HCT116 (cell line): ENCODE measurements around the gene GRHPR. TPM values are rescaled to one million over a fixed set of nuclear protein-coding genes. Genes with fewer than 3 reads are reported as not detected.

Experiments used
- ATAC-seq: fragments of 200-7000 bp; cut with Tn5 transposase; 2 replicates; pipeline ENCODE4 v1.9.1; 2020; ENCODE audit warnings: mild to moderate bottlenecking, moderate library complexity
- BruUV-seq: library from RNA; stranded (reverse); fragments of 400-500 nt; replicated peaks from 2 replicates; lab custom pipeline; 2021; lab: Mats Ljungman, UMichigan
- CTCF ChIA-PET: fragments of 300-600 bp; sonication (Branson Sonifier 250); formaldehyde crosslinking; loops from one replicate; lab custom pipeline; 2021; ENCODE audit warnings: antibody characterized with exemption; lab: Charles Lee
- POLR2A ChIA-PET: fragments of 300-600, 350-600 bp; sonication (Branson Sonifier 250); formaldehyde crosslinking; loops from one replicate; lab custom pipeline; 2021; ENCODE audit warnings: antibody characterized with exemption; lab: Charles Lee
- RAD21 ChIA-PET, 2 experiments: fragments of 300-600 bp; sonication (Branson Sonifier 250); formaldehyde crosslinking; loops; one replicate each; lab custom pipeline; 2023; ENCODE audit warnings: low total read pairs in 2 of 2; ENCODE audit not compliant: uncharacterized antibody in 2 of 2, unreplicated experiment in 2 of 2, low non-redundant PET in 1 of 2; lab: Charles Lee
- DNase-seq: peaks from one replicate; pipeline ENCODE4 v3.0.0-alpha.2; 2010; ENCODE audit warnings: low read depth, low spot score
- H2AFZ ChIP-seq: fragments of 200-600 bp; shearing (Covaris generic), sonication (generic); 2 replicates; pipeline ENCODE4 v1.6.1; 2017; ENCODE audit warnings: low read depth, mixed run types, mixed read lengths, antibody characterized with exemption, low read length; ENCODE audit not compliant: poor library complexity, severe bottlenecking
- H3K27ac ChIP-seq: 2 replicates; pipeline ENCODE4 v1.5.1; 2012; ENCODE audit warnings: low read depth, low read length
- H3K27me3 ChIP-seq: fragments of 200-600 bp; sonication (generic); 2 replicates; pipeline ENCODE4 v1.6.1; 2016; ENCODE audit warnings: mixed run types, low read length, mixed read lengths; ENCODE audit not compliant: insufficient read depth
- H3K36me3 ChIP-seq, 2 experiments: fragments of 200-500 bp in 1 of 2; fragments of 200-600 bp in 1 of 2; sonication (Bioruptor generic) in 1 of 2; sonication (generic) in 1 of 2; 2 replicates each; pipeline versions ENCODE4 v1.5.1 to v1.6.1; 2014 to 2016; ENCODE audit warnings: low read length in 2 of 2, inconsistent platforms in 1 of 2, mixed read lengths in 1 of 2, mixed run types in 1 of 2; ENCODE audit not compliant: insufficient read depth in 2 of 2, control insufficient read depth in 1 of 2
- H3K4me1 ChIP-seq, 2 experiments: fragments of 200-600 bp in 1 of 2; sonication (generic) in 1 of 2; 2 replicates each; pipeline versions ENCODE4 v1.5.1 to v1.6.1; 2012 to 2017; ENCODE audit warnings: low read length in 2 of 2, inconsistent platforms in 1 of 2, mild to moderate bottlenecking in 1 of 2, mixed read lengths in 1 of 2, mixed run types in 1 of 2, moderate library complexity in 1 of 2; ENCODE audit not compliant: insufficient read depth in 2 of 2, control insufficient read depth in 1 of 2
- H3K4me2 ChIP-seq: fragments of 200-600 bp; sonication (generic); 2 replicates; pipeline ENCODE4 v1.6.1; 2017; ENCODE audit warnings: mixed run types, low read length, mixed read lengths
- H3K4me3 ChIP-seq, 2 experiments: fragments of 200-600 bp in 1 of 2; sonication (generic) in 1 of 2; replicated peaks in 1 of 2; 2 replicates each; pipeline ENCODE4 v1.5.1; 2011 to 2016; ENCODE audit warnings: low read length in 2 of 2, control low read depth in 1 of 2, low read depth in 1 of 2, mild to moderate bottlenecking in 1 of 2, mixed read lengths in 1 of 2, mixed run types in 1 of 2
- H3K79me2 ChIP-seq: fragments of 200-600 bp; sonication (generic); 2 replicates; pipeline ENCODE4 v1.6.1; 2017; ENCODE audit warnings: mild to moderate bottlenecking, mixed run types, low read length, moderate library complexity, mixed read lengths; ENCODE audit not compliant: insufficient read depth
- H3K9ac ChIP-seq: fragments of 200-600 bp; sonication (generic); 2 replicates; pipeline ENCODE4 v1.6.1; 2016; ENCODE audit warnings: low read length, mixed read lengths
- H3K9me2 ChIP-seq: fragments of 200-600 bp; sonication (generic), shearing (Covaris generic); 2 replicates; pipeline ENCODE4 v1.6.1; 2017; ENCODE audit warnings: mixed run types, mild to moderate bottlenecking, moderate library complexity; ENCODE audit not compliant: insufficient read depth
- H3K9me3 ChIP-seq, 2 experiments: fragments of 200-500 bp in 1 of 2; fragments of 200-600 bp in 1 of 2; sonication (Bioruptor generic) in 1 of 2; sonication (generic) in 1 of 2; 2 replicates each; pipeline ENCODE4 v1.6.1; 2014 to 2017; ENCODE audit warnings: low read length in 2 of 2, mixed read lengths in 2 of 2, inconsistent platforms in 1 of 2, low read depth in 1 of 2, mild to moderate bottlenecking in 1 of 2, mixed run types in 1 of 2, moderate library complexity in 1 of 2; ENCODE audit not compliant: control insufficient read depth in 1 of 2, insufficient read depth in 1 of 2
- H4K20me1 ChIP-seq: fragments of 200-600 bp; sonication (generic), shearing (Covaris generic); 2 replicates; pipeline ENCODE4 v1.6.1; 2017; ENCODE audit warnings: mixed run types, mild to moderate bottlenecking, moderate library complexity; ENCODE audit not compliant: insufficient read depth
- CBX3 ChIP-seq: IDR thresholded peaks from 2 replicates; pipeline ENCODE4 v1.6.1; 2012; ENCODE audit warnings: low read depth
- CEBPB ChIP-seq: IDR thresholded peaks from 2 replicates; pipeline ENCODE4 v1.6.1; 2012; ENCODE audit warnings: low read depth
- EGR1 ChIP-seq: IDR thresholded peaks from 2 replicates; pipeline ENCODE4 v1.6.1; 2012; ENCODE audit warnings: low read depth
- ELF1 ChIP-seq: IDR thresholded peaks from 2 replicates; pipeline ENCODE4 v1.6.1; 2012; ENCODE audit warnings: low read depth, borderline replicate concordance
- EZH2 ChIP-seq: fragments of 200-600 bp; sonication (generic); IDR thresholded peaks from 2 replicates; pipeline ENCODE4 v1.6.1; 2017; ENCODE audit warnings: antibody characterized with exemption, mixed run types
- EZH2phosphoT487 ChIP-seq: fragments of 200-600 bp; IDR thresholded peaks from 2 replicates; pipeline ENCODE4 v1.6.1; 2018; ENCODE audit warnings: antibody characterized with exemption, borderline replicate concordance
- JUND ChIP-seq: IDR thresholded peaks from 2 replicates; pipeline ENCODE4 v1.6.1; 2012
- POLR2A ChIP-seq: IDR thresholded peaks from 2 replicates; pipeline ENCODE4 v1.7.0; 2011; ENCODE audit warnings: borderline replicate concordance; ENCODE audit not compliant: insufficient read depth, insufficient read length; ENCODE audit errors: extremely low read depth
- POLR2AphosphoS5 ChIP-seq: IDR thresholded peaks from 2 replicates; pipeline ENCODE4 v1.6.1; 2011; ENCODE audit warnings: mild to moderate bottlenecking, low read depth, low read length, moderate library complexity
- RAD21 ChIP-seq: IDR thresholded peaks from 2 replicates; pipeline ENCODE4 v1.6.1; 2012; ENCODE audit warnings: low read depth, mild to moderate bottlenecking
- SP1 ChIP-seq: IDR thresholded peaks from 2 replicates; pipeline ENCODE4 v1.6.1; 2012; ENCODE audit warnings: low read depth
- SRF ChIP-seq: IDR thresholded peaks from 2 replicates; pipeline ENCODE4 v1.6.1; 2012; ENCODE audit warnings: low read depth
- TCF7L2 ChIP-seq: IDR thresholded peaks from 2 replicates; pipeline ENCODE4 v1.7.0; 2011; ENCODE audit warnings: borderline replicate concordance, inconsistent platforms; ENCODE audit not compliant: insufficient read depth, insufficient read length; ENCODE audit errors: extremely low read depth
- YY1 ChIP-seq: IDR thresholded peaks from 2 replicates; pipeline ENCODE4 v1.6.1; 2011; ENCODE audit warnings: low read length, low read depth, moderate library complexity, mild to moderate bottlenecking; ENCODE audit not compliant: insufficient replicate concordance; ENCODE audit errors: extremely low read depth
- ZNF274 ChIP-seq: fragments of 200-500 bp; sonication (Bioruptor generic); IDR thresholded peaks from 2 replicates; pipeline ENCODE4 v1.6.1; 2014; ENCODE audit warnings: mild to moderate bottlenecking, low read depth, low read length, inconsistent platforms
- intact Hi-C: fragments of 100-400 bp; cut with micrococcal nuclease; formaldehyde crosslinking; loops from 2 replicates; pipeline ENCODE4 v1.10.0; 2022
- total RNA-seq: library from RNA; stranded (reverse); gene quantifications from one replicate; pipeline ENCODE4 v1.2.1, GENCODE V29; 2021; ENCODE audit not compliant: unreplicated experiment
- TF ChIP-seq, protein P1 (sequence below): IDR thresholded peaks from 2 replicates; pipeline ENCODE4 v1.6.1; 2012; ENCODE audit warnings: low read depth
- TF ChIP-seq, protein P2 (sequence below): IDR thresholded peaks from 2 replicates; pipeline ENCODE4 v1.6.1; 2011; ENCODE audit warnings: mild to moderate bottlenecking, low read length, moderate library complexity; ENCODE audit not compliant: insufficient replicate concordance; ENCODE audit errors: extremely low read depth
- TF ChIP-seq, protein P3 (sequence below), 3 experiments: fragments of 200-600 bp in 1 of 3; sonication (generic) in 1 of 3; IDR thresholded peaks in 2 of 3; conservative IDR thresholded peaks in 1 of 3; 2 replicates each; pipeline ENCODE4 v1.5.1; 2012 to 2017; ENCODE audit warnings: low read depth in 2 of 3, low read length in 2 of 3, antibody characterized with exemption in 1 of 3, borderline replicate concordance in 1 of 3, control low read depth in 1 of 3, mild to moderate bottlenecking in 1 of 3, mixed read lengths in 1 of 3, mixed run types in 1 of 3, moderate library complexity in 1 of 3; ENCODE audit not compliant: insufficient read depth in 1 of 3
- TF ChIP-seq, protein P4 (sequence below): IDR thresholded peaks from 2 replicates; pipeline ENCODE4 v1.6.1; 2012

The GRHPR gene
- total RNA-seq, 1 experiment from 2014 or later, result 106 TPM

DNA sequence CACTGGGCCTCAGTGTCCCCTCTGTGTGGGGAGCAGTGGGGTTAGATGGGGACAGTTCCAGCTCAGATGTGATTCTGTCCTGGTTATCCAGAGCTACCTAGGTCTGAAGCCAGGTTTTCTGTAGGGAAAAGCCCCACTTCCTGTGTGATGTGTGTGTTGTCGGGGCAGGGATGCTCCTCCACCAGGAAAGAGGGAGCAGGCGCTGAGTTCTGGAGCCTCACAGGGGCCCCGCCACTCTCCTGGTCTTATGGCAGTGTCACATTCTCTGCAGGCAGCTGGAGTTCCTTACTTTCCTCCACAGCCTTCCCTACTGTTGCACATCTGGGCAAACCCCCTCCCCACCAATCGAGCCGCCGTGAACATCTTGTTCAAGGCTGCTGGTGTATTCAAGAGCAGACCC is 39.1 kb upstream of the GRHPR start:
- intact Hi-C loops, result no loop called here
- no TSS peak for BruUV-seq
- Histone ChIP-seq H3K36me3 (no peaks in the 10 kb centered on the region), H3K4me1 (peaks cover 0 to 5% of the 10 kb centered on the region in 2 experiments; a peak in 1 of 4 replicates), H3K27ac (no peak overlapping the region), H3K9me2 (no peaks in the 10 kb centered on the region), H4K20me1 (no peaks in the 10 kb centered on the region), H3K9ac (no peak overlapping the region), H3K4me3 (no peak overlapping the region), H3K4me2 (no peak overlapping the region), H2AFZ (no peak overlapping the region), H3K79me2 (no peaks in the 10 kb centered on the region), H3K9me3 (no peaks in the 10 kb centered on the region; a peak in 1 of 4 replicates), H3K27me3 (no peaks in the 10 kb centered on the region)
- no peak for DNase-seq
- ChIA-PET CTCF (no interaction called here), POLR2A (no interaction called here), RAD21 (no interaction called here)
- TF ChIP-seq JUND (no peak), EGR1 (no peak), YY1 (no peak), SRF (no peak), ZNF274 (no peak), POLR2AphosphoS5 (no peak), CBX3 (no peak), CEBPB (no peak), RAD21 (no peak), POLR2A (no peak), EZH2phosphoT487 (no peak), TCF7L2 (no peak), SP1 (no peak), ELF1 (no peak), EZH2 (no peak)
- TF ChIP-seq, protein P1, sequence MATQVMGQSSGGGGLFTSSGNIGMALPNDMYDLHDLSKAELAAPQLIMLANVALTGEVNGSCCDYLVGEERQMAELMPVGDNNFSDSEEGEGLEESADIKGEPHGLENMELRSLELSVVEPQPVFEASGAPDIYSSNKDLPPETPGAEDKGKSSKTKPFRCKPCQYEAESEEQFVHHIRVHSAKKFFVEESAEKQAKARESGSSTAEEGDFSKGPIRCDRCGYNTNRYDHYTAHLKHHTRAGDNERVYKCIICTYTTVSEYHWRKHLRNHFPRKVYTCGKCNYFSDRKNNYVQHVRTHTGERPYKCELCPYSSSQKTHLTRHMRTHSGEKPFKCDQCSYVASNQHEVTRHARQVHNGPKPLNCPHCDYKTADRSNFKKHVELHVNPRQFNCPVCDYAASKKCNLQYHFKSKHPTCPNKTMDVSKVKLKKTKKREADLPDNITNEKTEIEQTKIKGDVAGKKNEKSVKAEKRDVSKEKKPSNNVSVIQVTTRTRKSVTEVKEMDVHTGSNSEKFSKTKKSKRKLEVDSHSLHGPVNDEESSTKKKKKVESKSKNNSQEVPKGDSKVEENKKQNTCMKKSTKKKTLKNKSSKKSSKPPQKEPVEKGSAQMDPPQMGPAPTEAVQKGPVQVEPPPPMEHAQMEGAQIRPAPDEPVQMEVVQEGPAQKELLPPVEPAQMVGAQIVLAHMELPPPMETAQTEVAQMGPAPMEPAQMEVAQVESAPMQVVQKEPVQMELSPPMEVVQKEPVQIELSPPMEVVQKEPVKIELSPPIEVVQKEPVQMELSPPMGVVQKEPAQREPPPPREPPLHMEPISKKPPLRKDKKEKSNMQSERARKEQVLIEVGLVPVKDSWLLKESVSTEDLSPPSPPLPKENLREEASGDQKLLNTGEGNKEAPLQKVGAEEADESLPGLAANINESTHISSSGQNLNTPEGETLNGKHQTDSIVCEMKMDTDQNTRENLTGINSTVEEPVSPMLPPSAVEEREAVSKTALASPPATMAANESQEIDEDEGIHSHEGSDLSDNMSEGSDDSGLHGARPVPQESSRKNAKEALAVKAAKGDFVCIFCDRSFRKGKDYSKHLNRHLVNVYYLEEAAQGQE, result no peak
- TF ChIP-seq, protein P2, sequence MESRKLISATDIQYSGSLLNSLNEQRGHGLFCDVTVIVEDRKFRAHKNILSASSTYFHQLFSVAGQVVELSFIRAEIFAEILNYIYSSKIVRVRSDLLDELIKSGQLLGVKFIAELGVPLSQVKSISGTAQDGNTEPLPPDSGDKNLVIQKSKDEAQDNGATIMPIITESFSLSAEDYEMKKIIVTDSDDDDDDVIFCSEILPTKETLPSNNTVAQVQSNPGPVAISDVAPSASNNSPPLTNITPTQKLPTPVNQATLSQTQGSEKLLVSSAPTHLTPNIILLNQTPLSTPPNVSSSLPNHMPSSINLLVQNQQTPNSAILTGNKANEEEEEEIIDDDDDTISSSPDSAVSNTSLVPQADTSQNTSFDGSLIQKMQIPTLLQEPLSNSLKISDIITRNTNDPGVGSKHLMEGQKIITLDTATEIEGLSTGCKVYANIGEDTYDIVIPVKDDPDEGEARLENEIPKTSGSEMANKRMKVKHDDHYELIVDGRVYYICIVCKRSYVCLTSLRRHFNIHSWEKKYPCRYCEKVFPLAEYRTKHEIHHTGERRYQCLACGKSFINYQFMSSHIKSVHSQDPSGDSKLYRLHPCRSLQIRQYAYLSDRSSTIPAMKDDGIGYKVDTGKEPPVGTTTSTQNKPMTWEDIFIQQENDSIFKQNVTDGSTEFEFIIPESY, result no peak
- TF ChIP-seq, protein P3, sequence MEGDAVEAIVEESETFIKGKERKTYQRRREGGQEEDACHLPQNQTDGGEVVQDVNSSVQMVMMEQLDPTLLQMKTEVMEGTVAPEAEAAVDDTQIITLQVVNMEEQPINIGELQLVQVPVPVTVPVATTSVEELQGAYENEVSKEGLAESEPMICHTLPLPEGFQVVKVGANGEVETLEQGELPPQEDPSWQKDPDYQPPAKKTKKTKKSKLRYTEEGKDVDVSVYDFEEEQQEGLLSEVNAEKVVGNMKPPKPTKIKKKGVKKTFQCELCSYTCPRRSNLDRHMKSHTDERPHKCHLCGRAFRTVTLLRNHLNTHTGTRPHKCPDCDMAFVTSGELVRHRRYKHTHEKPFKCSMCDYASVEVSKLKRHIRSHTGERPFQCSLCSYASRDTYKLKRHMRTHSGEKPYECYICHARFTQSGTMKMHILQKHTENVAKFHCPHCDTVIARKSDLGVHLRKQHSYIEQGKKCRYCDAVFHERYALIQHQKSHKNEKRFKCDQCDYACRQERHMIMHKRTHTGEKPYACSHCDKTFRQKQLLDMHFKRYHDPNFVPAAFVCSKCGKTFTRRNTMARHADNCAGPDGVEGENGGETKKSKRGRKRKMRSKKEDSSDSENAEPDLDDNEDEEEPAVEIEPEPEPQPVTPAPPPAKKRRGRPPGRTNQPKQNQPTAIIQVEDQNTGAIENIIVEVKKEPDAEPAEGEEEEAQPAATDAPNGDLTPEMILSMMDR (IDR thresholded peaks at IDR 0.05 in 2 of 3, conservative IDR thresholded peaks at IDR 0.05 in 1 of 3; ENCODE audit: borderline replicate concordance in 1 of 3, insufficient read depth in 1 of 3, low read depth in 2 of 3, low read length in 2 of 3), result no peak
- TF ChIP-seq, protein P4, sequence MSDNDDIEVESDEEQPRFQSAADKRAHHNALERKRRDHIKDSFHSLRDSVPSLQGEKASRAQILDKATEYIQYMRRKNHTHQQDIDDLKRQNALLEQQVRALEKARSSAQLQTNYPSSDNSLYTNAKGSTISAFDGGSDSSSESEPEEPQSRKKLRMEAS, result no peak
- ATAC-seq, result no peak
